GM12878 (cell line): ENCODE measurements around the gene NKAIN2. TPM values are rescaled to one million over a fixed set of nuclear protein-coding genes. Genes with fewer than 3 reads are reported as not detected.
A peak's percentile ranks its signal among the peaks of the same experiment; 100 is the strongest.

ENCODE experiments used
- ATAC-seq: fragments of 200-7000 bp; cut with Tn5 transposase; 3 replicates; pipeline ENCODE4 v1.9.1; 2020; ENCODE audit warnings: mild to moderate bottlenecking, moderate library complexity
- BruUV-seq: library from RNA; stranded (reverse); fragments of 400-500 nt; replicated peaks from 2 replicates; lab custom pipeline; 2021; lab: Mats Ljungman, UMichigan
- CTCF ChIA-PET: fragments of 300-600 bp; sonication (Branson Sonifier 250); formaldehyde crosslinking; extraction: SDS; loops from one replicate; lab custom pipeline; 2021; ENCODE audit warnings: inconsistent platforms; lab: Yijun Ruan, JAX
- POLR2A ChIA-PET: fragments of 350-600 bp; formaldehyde crosslinking; extraction: SDS; loops from one replicate; lab custom pipeline; 2021; ENCODE audit warnings: inconsistent platforms; lab: Charles Lee
- RAD21 ChIA-PET: fragments of 300-600 bp; sonication (Branson Sonifier 250); formaldehyde crosslinking; loops from one replicate; lab custom pipeline; 2023; ENCODE audit warnings: antibody characterized with exemption; ENCODE audit not compliant: unreplicated experiment; lab: Charles Lee
- SMC1A ChIA-PET: fragments of 300-600 bp; sonication (Branson Sonifier 250); formaldehyde crosslinking; loops from one replicate; lab custom pipeline; 2023; ENCODE audit not compliant: unreplicated experiment, uncharacterized antibody; lab: Charles Lee
- DNase-seq: peaks from one replicate; pipeline ENCODE4 v3.0.0-alpha.2; 2011; ENCODE audit warnings: low read depth, low spot score
- FAIRE-seq: peaks from 3 replicates; lab custom pipeline; 2011; peaks lifted over from hg19 to GRCh38; lab: Jason Lieb, UNC
- H2AFZ ChIP-seq: 2 replicates; pipeline ENCODE4 v1.6.0; 2011; ENCODE audit warnings: low read depth, low read length, control low read depth; ENCODE audit not compliant: control insufficient read depth
- H3K27ac ChIP-seq: 2 replicates; pipeline ENCODE4 v1.5.1; 2011; ENCODE audit warnings: control low read depth; ENCODE audit not compliant: control insufficient read depth, insufficient read depth
- H3K27me3 ChIP-seq, 2 experiments: replicated peaks in 1 of 2; 2 replicates each; pipeline versions ENCODE4 v1.6.0 to v1.6.1; 2011; ENCODE audit warnings: low read length in 1 of 2; ENCODE audit not compliant: control insufficient read depth in 2 of 2, insufficient read depth in 2 of 2
- H3K36me3 ChIP-seq, 2 experiments: 2 replicates each; pipeline ENCODE4 v1.5.1; 2011; ENCODE audit warnings: low read length in 1 of 2; ENCODE audit not compliant: control insufficient read depth in 2 of 2, insufficient read depth in 2 of 2
- H3K4me1 ChIP-seq: 2 replicates; pipeline ENCODE4 v1.6.1; 2011; ENCODE audit warnings: mild to moderate bottlenecking, low read length, moderate library complexity, mixed read lengths; ENCODE audit not compliant: control insufficient read depth, insufficient read depth
- H3K4me2 ChIP-seq: 2 replicates; pipeline ENCODE4 v1.6.0; 2011; ENCODE audit warnings: control low read depth; ENCODE audit not compliant: control insufficient read depth, insufficient read depth
- H3K4me3 ChIP-seq: fragments of 200-600 bp; sonication (generic); 2 replicates; pipeline ENCODE4 v1.5.1; 2016
- H3K79me2 ChIP-seq: 2 replicates; pipeline ENCODE4 v1.6.0; 2011; ENCODE audit warnings: low read length; ENCODE audit not compliant: control insufficient read depth, insufficient read depth
- H3K9ac ChIP-seq: 2 replicates; pipeline ENCODE4 v1.8.0; 2011; ENCODE audit warnings: low read length, control low read depth, mixed read lengths; ENCODE audit not compliant: control insufficient read depth, insufficient read depth
- H3K9me3 ChIP-seq: replicated peaks from 3 replicates; pipeline ENCODE4 v1.5.1; 2011; ENCODE audit warnings: mild to moderate bottlenecking, low read length; ENCODE audit not compliant: control insufficient read depth, insufficient read depth
- H4K20me1 ChIP-seq: 2 replicates; pipeline ENCODE4 v1.6.0; 2011; ENCODE audit not compliant: control insufficient read depth, insufficient read depth
- CTCF ChIP-seq, 3 experiments: IDR thresholded peaks in 2 of 3; conservative IDR thresholded peaks in 1 of 3; 2 replicates each; pipeline ENCODE4 v1.5.1; 2011; ENCODE audit warnings: low read depth in 3 of 3, low read length in 3 of 3, mild to moderate bottlenecking in 3 of 3, control low read depth in 2 of 3, moderate library complexity in 2 of 3, inconsistent platforms in 1 of 3, mixed read lengths in 1 of 3; ENCODE audit not compliant: control insufficient read depth in 2 of 3, insufficient read depth in 1 of 3; ENCODE audit errors: extremely low read depth in 1 of 3
- ELK1 ChIP-seq: IDR thresholded peaks from 2 replicates; pipeline ENCODE4 v1.6.1; 2012; ENCODE audit warnings: low read depth, low read length, improper control_type of control experiment
- RAD21 ChIP-seq: IDR thresholded peaks from 2 replicates; pipeline ENCODE4 v1.6.1; 2011; ENCODE audit warnings: mild to moderate bottlenecking, low read depth, low read length, moderate library complexity; ENCODE audit not compliant: insufficient read depth
- SMC3 ChIP-seq: IDR thresholded peaks from 2 replicates; pipeline ENCODE4 v1.6.1; 2011; ENCODE audit warnings: low read length, improper control_type of control experiment, borderline replicate concordance
- WGBS: methylation state at CpG from one replicate; pipeline ENCODE4 v1.1.6; 2016; ENCODE audit warnings: low lambda C conversion rate; ENCODE audit not compliant: insufficient replicate concordance, insufficient coverage; ENCODE audit errors: missing lambda C conversion rate; 5-methylcytosine and 5-hydroxymethylcytosine counted together
- in situ Hi-C: fragments of 300-500 bp; cut with MboI; formaldehyde crosslinking; loops from 9 replicates; pipeline ENCODE4 v1.14.3; 2018; ENCODE audit warnings: mixed read lengths
- intact Hi-C: fragments of 100-400 bp; cut with micrococcal nuclease; formaldehyde crosslinking; loops from one replicate; pipeline ENCODE4 v1.14.2; 2022; ENCODE audit not compliant: unreplicated experiment
- polyA plus RNA-seq, 11 experiments: library from polyadenylated mRNA; depleted of rRNA in 4 of 11; unstranded in 6 of 11; stranded (reverse) in 5 of 11; fragments of >200 nt; fragmentation: Nextera tagmentation in 4 of 11; fragmentation: Illumina TruSeq in 1 of 11; extraction: Ambion mirVana in 4 of 11; extraction: Trizol in 1 of 11; gene quantifications; 1 replicate in 1 of 11; 2 replicates in 10 of 11; pipeline versions ENCODE4 v1.2.1 to v1.2.3, GENCODE V29; 2011 to 2016; ENCODE audit warnings: inconsistent platforms in 2 of 11, missing spikeins in 2 of 11, low read depth in 1 of 11
- total RNA-seq, 4 experiments: library from RNA; depleted of rRNA in 3 of 4; stranded (reverse); fragments of >200 nt in 3 of 4; fragmentation: Illumina TruSeq in 1 of 4; extraction: Trizol in 1 of 4; gene quantifications; 2 replicates each; pipeline versions ENCODE4 v1.2.1 to v1.2.3, GENCODE V29; 2013 to 2021

Gene NKAIN2
- total and polyA plus RNA-seq, 10 of the 15 experiments (the other 5 are each of a cell fraction or from before 2014, with no cell fraction given) = not detected

GRCh38 chr6:124870611-124871459 is 1067.2 kb downstream of the NKAIN2 start:
- ATAC-seq = no peak
- H3K36me3 ChIP-seq = no peaks in the 10 kb centered on the region
- no TSS peak for BruUV-seq
- ChIA-PET SMC1A (interaction anchor here (0.7 to 1.6 kb wide), 5 partner anchors 242 to 1062 kb away, joined by 3 to 24 read pairs (median 3); no protein-coding TSS in a partner anchor), CTCF (interaction anchor here (0.7 to 2.6 kb wide), 12 partner anchors 12 to 440 kb away, joined by 3 to 24 read pairs (median 4); no protein-coding TSS in a partner anchor), POLR2A (no interaction called here), RAD21 (interaction anchor here (4.0 kb wide), 1 partner anchor 243 kb away, joined by 23 read pairs; no protein-coding TSS in a partner anchor)
- WGBS = 45% methylated on average over 4 of the region's 4 CpGs
- no peaks in the 10 kb centered on the region for H4K20me1 ChIP-seq
- no peak for FAIRE-seq
- H3K9ac ChIP-seq = no peak overlapping the region
- in situ Hi-C loops (loop anchor here (5.0 kb wide), 1 partner anchor 241 kb away; no protein-coding TSS in a partner anchor), intact Hi-C loops (loop anchor here (1.0 to 10.0 kb wide), 2 partner anchors 243 to 434 kb away; partner anchors contain the start of gene HDDC2)
- no peak overlapping the region for H2AFZ ChIP-seq
- H3K79me2 ChIP-seq = no peaks in the 10 kb centered on the region
- H3K4me1 ChIP-seq = no peaks in the 10 kb centered on the region
- no peaks in the 10 kb centered on the region for H3K9me3 ChIP-seq
- H3K27ac ChIP-seq = no peak overlapping the region
- H3K27me3 ChIP-seq = no peaks in the 10 kb centered on the region
- TF ChIP-seq SMC3 = peak; percentile 35; the same call in 1 of the 2 replicates
- peak; percentile 46 for TF ChIP-seq RAD21
- peak; percentile 10 to 38 (median 20); a peak in 4 of 6 replicates for TF ChIP-seq CTCF (IDR thresholded peaks at IDR 0.05 in 2 of 3, conservative IDR thresholded peaks at IDR 0.05 in 1 of 3; ENCODE audit: control insufficient read depth in 2 of 3, extremely low read depth in 1 of 3, insufficient read depth in 1 of 3, low read depth in 3 of 3, low read length in 3 of 3)
- TF ChIP-seq ELK1 = no peak
- H3K4me3 ChIP-seq = no peak overlapping the region
- no peak for DNase-seq
- no peak overlapping the region for H3K4me2 ChIP-seq
